NCI-H146 treated with DMSO at 0.1 percent for 48 hours (cell line): ENCODE measurements around the gene PRAMEF33.
"Not testable (repeated sequence)": the region's sequence is repeated elsewhere in the genome, so short reads cannot be mapped to it uniquely, and the experiment has no call there.

Experiments
- DNase-seq: peaks from one replicate; lab custom pipeline; 2025; ENCODE audit not compliant: unreplicated experiment; lab: John Stamatoyannopoulos, UW

Gene PRAMEF33

GRCh38 chr1:13303239-13303638, at the start of gene PRAMEF33:
Gene PRAMEF33, plus strand, starts transcription at chr1:13303539. Its CDS starts 2,416 bp downstream, at chr1:13305955.
- not testable (repeated sequence) for DNase-seq

- not testable (repeated sequence) for DNase-seq
Observed at GRCh38 chr1:13253898-13254297, 49.4 kb upstream of the PRAMEF33 start, which contains the start of gene PRAMEF5. Gene PRAMEF5, plus strand, starts transcription at chr1:13254198. Its CDS starts 5,071 bp downstream, at chr1:13259269.

- DNase-seq, result not testable (repeated sequence)
Observed at GRCh38 chr1:13265124-13265523, 38.2 kb upstream of the PRAMEF33 start.

- not testable (repeated sequence) for DNase-seq
Observed at GRCh38 chr1:13277016-13277415, 26.3 kb upstream of the PRAMEF33 start.

GRCh38 chr1:13279617-13280016, 23.7 kb upstream of the PRAMEF33 start:
- not testable (repeated sequence) for DNase-seq

GRCh38 chr1:13285037-13285436, 18.3 kb upstream of the PRAMEF33 start, which contains the start of gene PRAMEF8:
Gene PRAMEF8, minus strand, starts transcription at chr1:13285137. Its CDS starts 1,046 bp downstream, at chr1:13284091.
- DNase-seq, result not testable (repeated sequence)

GRCh38 chr1:13289030-13289429, 14.3 kb upstream of the PRAMEF33 start:
- DNase-seq, result not testable (repeated sequence)

GRCh38 chr1:13297216-13297931, 6.0 kb upstream of the PRAMEF33 start:
- DNase-seq, result not testable (repeated sequence)

- not testable (repeated sequence) for DNase-seq
Observed at GRCh38 chr1:13298699-13299098, 4.6 kb upstream of the PRAMEF33 start.

- not testable (repeated sequence) for DNase-seq
Observed at GRCh38 chr1:13302197-13302596, 1.1 kb upstream of the PRAMEF33 start.

GRCh38 chr1:13315281-13315680, 11.9 kb downstream of the PRAMEF33 start, which contains the start of gene PRAMEF15:
Gene PRAMEF15, plus strand, starts transcription at chr1:13315581. Its CDS starts 2,827 bp downstream, at chr1:13318408.
- DNase-seq, result not testable (repeated sequence)

GRCh38 chr1:13342496-13342895, 39.2 kb downstream of the PRAMEF33 start:
- DNase-seq, result not testable (repeated sequence)

GRCh38 chr1:13347034-13347433, 43.7 kb downstream of the PRAMEF33 start, which contains the start of gene PRAMEF14:
Gene PRAMEF14, minus strand, starts transcription at chr1:13347134. Its CDS starts 1,820 bp downstream, at chr1:13345314.
- not testable (repeated sequence) for DNase-seq

- not testable (repeated sequence) for DNase-seq
Observed at GRCh38 chr1:13353476-13353875, 50.1 kb downstream of the PRAMEF33 start.

- DNase-seq, result not testable (repeated sequence)
Observed at GRCh38 chr1:13354475-13354874, 51.1 kb downstream of the PRAMEF33 start.

- not testable (repeated sequence) for DNase-seq
Observed at GRCh38 chr1:13356774-13357173, 53.4 kb downstream of the PRAMEF33 start.
